ENCODE data around the gene ZDHHC17.

GRCh38 chr12:76874027-76874426, 110.1 kb downstream of the ZDHHC17 start:
- TF ChIP-seq CTCF (IDR thresholded peaks at IDR 0.05), result no peak
- TF ChIP-seq POLR2AphosphoS5 (IDR thresholded peaks at IDR 0.05; ENCODE audit: low read depth, low read length), result no peak
- TF ChIP-seq REST (IDR thresholded peaks at IDR 0.05; ENCODE audit: insufficient read depth in 1 of 2, low read depth in 2 of 2, low read length in 1 of 2), result no peak

Data from Panc1 (cell line).